Measurements from ENCODE around the gene KLHL6. TPM values are rescaled to one million over a fixed set of nuclear protein-coding genes. Genes with fewer than 3 reads are reported as not detected.

KLHL6 gene
- total RNA-seq, 2 donors from 2014 or later = 0.33 to 0.40 TPM

GRCh38 chr3:183537295-183537730, 18.2 kb downstream of the KLHL6 start:
- Mint-ChIP-seq H3K4me1 (peaks cover 14% of the 10 kb centered on the region), H3K27ac (no peak overlapping the region), H3K27me3 (ENCODE audit: insufficient read depth) (peaks cover 17% of the 10 kb centered on the region), H3K4me3 (no peak overlapping the region), H3K9me3 (no peaks in the 10 kb centered on the region), H3K36me3 (ENCODE audit: low read depth) (no peaks in the 10 kb centered on the region)
- no peak overlapping the region for H3K9ac ChIP-seq (ENCODE audit: extremely low read depth, low read length, poor library complexity, severe bottlenecking)
- peaks cover 2% of the 10 kb centered on the region for H3K9me3 ChIP-seq (ENCODE audit: control insufficient read depth, low read length)
- no peaks in the 10 kb centered on the region for H3K36me3 ChIP-seq (ENCODE audit: control insufficient read depth, insufficient read depth, low read length)
- H3K27me3 ChIP-seq (ENCODE audit: control insufficient read depth, insufficient read depth, low read length, poor library complexity, severe bottlenecking) = no peaks in the 10 kb centered on the region
- no peak overlapping the region for H3K27ac ChIP-seq (ENCODE audit: low read depth, low read length)
- H3K4me1 ChIP-seq (ENCODE audit: control insufficient read depth, insufficient read depth, low read length) = no peaks in the 10 kb centered on the region
- 93% methylated on average over 3 to 4 of the region's 4 CpGs for WGBS, 2 experiments (ENCODE audit: insufficient coverage in 1 of 2, insufficient read length in 1 of 2)
- no peak for DNase-seq
- H3K4me3 ChIP-seq (ENCODE audit: low read length) = no peak overlapping the region
- TF ChIP-seq CTCF (conservative IDR thresholded peaks at IDR 0.05) = no peak

GRCh38 chr3:183536238-183536880, 19.1 kb downstream of the KLHL6 start:
- peaks cover 14% of the 10 kb centered on the region for H3K4me1 Mint-ChIP-seq
- no peak overlapping the region for H3K27ac Mint-ChIP-seq
- H3K4me3 Mint-ChIP-seq = no peak overlapping the region
- no peaks in the 10 kb centered on the region for H3K9me3 Mint-ChIP-seq
- Histone ChIP-seq H3K36me3 (ENCODE audit: control insufficient read depth, insufficient read depth, low read length) (no peaks in the 10 kb centered on the region), H3K9ac (ENCODE audit: extremely low read depth, low read length, poor library complexity, severe bottlenecking) (no peak overlapping the region), H3K4me3 (ENCODE audit: low read length) (no peak overlapping the region), H3K27ac (ENCODE audit: low read depth, low read length) (no peak overlapping the region), H3K4me1 (ENCODE audit: control insufficient read depth, insufficient read depth, low read length) (no peaks in the 10 kb centered on the region), H3K27me3 (ENCODE audit: control insufficient read depth, insufficient read depth, low read length, poor library complexity, severe bottlenecking) (no peaks in the 10 kb centered on the region), H3K9me3 (ENCODE audit: control insufficient read depth, low read length) (peaks cover 4% of the 10 kb centered on the region)
- H3K27me3 Mint-ChIP-seq (ENCODE audit: insufficient read depth) = peaks cover 24% of the 10 kb centered on the region
- peak; percentile 56 for TF ChIP-seq CTCF (conservative IDR thresholded peaks at IDR 0.05)
- WGBS, 2 experiments (ENCODE audit: insufficient coverage in 1 of 2, insufficient read length in 1 of 2) = 92 to 97% methylated on average over 9 of the region's 9 CpGs
- peak; percentile 55 for DNase-seq
- H3K36me3 Mint-ChIP-seq (ENCODE audit: low read depth) = no peaks in the 10 kb centered on the region

- no peak overlapping the region for H3K27ac Mint-ChIP-seq
- no peak for DNase-seq
- Histone ChIP-seq H3K9me3 (ENCODE audit: control insufficient read depth, low read length) (peaks cover 4% of the 10 kb centered on the region), H3K27me3 (ENCODE audit: control insufficient read depth, insufficient read depth, low read length, poor library complexity, severe bottlenecking) (no peaks in the 10 kb centered on the region), H3K9ac (ENCODE audit: extremely low read depth, low read length, poor library complexity, severe bottlenecking) (no peak overlapping the region), H3K36me3 (ENCODE audit: control insufficient read depth, insufficient read depth, low read length) (no peaks in the 10 kb centered on the region), H3K4me3 (ENCODE audit: low read length) (no peak overlapping the region), H3K27ac (ENCODE audit: low read depth, low read length) (no peak overlapping the region), H3K4me1 (ENCODE audit: control insufficient read depth, insufficient read depth, low read length) (no peaks in the 10 kb centered on the region)
- H3K27me3 Mint-ChIP-seq (ENCODE audit: insufficient read depth) = peaks cover 19% of the 10 kb centered on the region
- 92 to 100% methylated on average over 2 to 4 of the region's 4 CpGs for whole genome bisulfite sequencing, 2 experiments (ENCODE audit: insufficient coverage in 1 of 2, insufficient read length in 1 of 2)
- peaks cover 21% of the 10 kb centered on the region for H3K4me1 Mint-ChIP-seq
- no peaks in the 10 kb centered on the region for H3K36me3 Mint-ChIP-seq (ENCODE audit: low read depth)
- no peaks in the 10 kb centered on the region for H3K9me3 Mint-ChIP-seq
- no peak for TF ChIP-seq CTCF (conservative IDR thresholded peaks at IDR 0.05)
- no peak overlapping the region for H3K4me3 Mint-ChIP-seq
Observed at GRCh38 chr3:183534249-183534648, 21.3 kb downstream of the KLHL6 start.
